OCI-M2 (cell line): Measurements from ENCODE around the gene MAP2K3.
"Not testable (repeated sequence)": the region's sequence is repeated elsewhere in the genome, so short reads cannot be mapped to it uniquely, and the experiment has no call there.

Experiments used
- DNase-seq: peaks from one replicate; lab custom pipeline; 2025; ENCODE audit not compliant: unreplicated experiment; lab: John Stamatoyannopoulos, UW

MAP2K3 gene

DNA sequence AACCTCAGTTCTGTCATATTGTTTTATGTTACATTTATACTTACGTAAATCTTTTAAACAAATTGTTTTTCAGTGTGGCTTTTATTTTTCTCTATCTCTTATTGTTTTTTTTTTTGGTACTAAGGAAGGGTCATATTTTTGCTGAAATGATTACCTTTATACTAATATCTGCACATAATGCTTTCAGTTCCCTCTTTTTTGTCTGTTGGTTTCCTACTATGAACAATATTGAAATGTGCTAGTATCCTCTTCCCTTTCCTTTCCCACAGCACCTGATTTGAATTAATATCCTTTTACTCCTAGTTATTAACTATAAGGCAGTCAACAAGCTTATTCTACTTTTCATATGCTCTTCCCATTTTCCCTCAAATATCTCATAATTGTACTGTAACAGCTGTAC, 43.4 kb downstream of the MAP2K3 start:
- DNase-seq: not testable (repeated sequence)

DNA sequence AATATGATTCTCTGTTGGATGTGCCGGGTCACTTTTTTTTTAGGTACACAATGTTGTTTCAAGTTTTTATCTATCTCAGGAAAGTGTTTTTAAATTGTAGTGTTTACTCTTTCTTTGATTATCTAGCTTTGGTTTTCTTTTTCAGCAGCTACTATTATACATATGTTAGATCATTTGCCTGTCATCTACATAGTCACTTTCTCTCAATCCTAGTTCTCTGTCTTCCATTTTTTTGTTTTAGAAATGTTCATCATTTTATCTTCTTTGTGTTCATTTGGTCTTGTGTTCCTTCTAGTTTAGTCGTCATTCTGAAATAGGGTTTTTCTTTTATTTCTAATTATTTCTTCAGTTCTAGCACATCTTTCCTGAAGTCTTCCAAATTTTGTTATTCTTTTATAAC, 44.3 kb downstream of the MAP2K3 start:
- not testable (repeated sequence) for DNase-seq

DNA sequence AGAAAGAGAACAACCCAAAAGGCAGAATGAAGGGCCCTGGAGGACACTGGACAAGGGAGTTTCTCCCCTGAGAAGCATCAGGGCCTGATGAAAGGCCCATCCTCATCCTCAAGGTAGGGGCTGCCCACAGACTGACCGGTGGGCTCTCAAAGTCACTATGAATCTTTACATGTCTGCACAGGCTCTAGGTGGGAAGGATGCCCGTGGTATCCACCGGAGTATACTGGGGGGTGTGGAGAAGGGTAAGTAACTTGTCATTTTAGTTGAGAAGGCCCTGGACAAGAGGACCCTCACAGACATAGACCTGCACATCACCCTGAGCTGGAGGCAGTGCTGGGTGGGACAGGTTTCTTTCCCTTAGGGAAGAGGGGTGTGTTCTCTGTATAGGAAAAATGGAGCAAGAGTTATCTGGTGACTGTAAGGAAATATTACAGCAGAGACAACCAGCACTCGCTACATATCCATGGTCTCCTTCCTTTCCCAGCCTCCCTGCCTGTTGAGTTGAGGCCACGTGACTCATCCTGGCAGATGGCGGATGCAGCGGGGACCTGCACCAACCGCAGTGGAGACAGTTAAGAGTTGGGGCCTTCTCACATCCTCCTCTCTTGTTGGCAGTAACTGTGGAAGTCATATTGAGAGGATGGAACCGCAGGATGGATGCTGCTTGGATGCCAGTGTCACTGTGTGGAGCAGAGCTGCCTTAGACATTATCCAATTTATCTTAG, 46.1 kb downstream of the MAP2K3 start:
- no peak for DNase-seq

DNA sequence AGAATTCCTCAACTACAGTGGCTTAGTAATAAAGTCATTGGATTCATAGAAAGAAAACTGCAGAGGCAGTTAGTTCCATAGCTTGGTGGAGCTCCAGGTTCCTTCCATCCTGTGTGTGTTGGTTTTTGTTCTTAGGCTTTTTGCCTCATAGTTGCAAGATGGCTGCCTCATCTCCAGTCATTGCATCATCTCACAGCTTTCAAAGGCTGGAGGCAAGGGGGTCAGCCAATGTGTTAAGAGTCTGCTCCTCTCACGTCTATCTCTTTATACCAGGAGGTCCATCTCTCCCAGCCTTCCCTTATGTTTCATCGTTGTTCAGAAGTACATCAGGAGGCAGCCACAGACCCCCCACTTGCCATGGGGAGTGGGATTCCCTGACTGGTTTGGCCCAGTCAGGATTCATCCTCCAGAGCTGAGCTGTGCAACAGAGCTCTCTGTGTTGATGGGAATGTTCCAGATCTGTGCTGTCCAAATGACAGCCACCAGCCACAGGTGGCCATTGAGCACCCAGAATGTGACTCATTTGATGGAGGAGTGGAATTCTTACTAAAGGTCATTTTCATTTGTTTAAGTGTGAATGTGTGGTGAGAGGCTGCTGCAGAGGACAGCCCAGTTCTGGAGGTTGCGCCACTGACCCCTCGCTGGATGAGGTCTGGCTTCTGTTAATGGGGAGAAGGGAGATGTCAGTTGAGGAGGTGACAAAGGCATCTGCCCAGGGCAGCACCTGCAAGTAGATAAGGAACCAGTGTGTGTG, 52.2 kb downstream of the MAP2K3 start:
- not testable (repeated sequence) for DNase-seq

DNA sequence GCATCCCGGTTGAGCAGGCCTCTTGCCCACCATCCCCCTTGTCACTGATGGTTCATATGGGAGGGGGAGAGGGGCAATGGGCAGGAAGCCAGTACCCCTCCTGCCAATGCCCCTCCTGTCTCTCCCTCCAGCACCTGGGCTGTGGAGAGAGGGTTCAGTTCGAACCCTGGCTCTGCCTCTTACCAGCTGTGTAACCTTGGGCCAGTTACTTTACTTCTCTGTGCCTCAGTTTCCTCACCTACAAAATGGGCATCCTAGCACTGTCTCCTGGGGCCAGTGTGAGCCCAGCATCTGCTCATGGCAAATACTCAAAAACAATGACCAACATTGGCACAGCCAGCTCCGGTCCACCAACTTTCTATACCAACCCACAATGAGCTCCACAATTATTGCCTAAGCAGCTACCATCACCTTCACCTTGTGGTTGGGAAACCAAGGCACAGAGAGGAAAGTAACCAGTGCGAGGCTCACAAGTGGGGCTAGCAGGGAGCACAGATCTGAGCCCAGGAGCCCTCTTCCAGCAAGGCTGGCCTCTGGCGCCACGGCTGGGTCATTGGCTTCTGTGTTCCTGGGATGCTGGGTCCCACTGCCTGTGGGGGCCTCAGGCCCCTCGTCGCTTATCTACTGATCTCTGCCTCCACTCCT, 53.6 kb downstream of the MAP2K3 start:
- not testable (repeated sequence) for DNase-seq

DNA sequence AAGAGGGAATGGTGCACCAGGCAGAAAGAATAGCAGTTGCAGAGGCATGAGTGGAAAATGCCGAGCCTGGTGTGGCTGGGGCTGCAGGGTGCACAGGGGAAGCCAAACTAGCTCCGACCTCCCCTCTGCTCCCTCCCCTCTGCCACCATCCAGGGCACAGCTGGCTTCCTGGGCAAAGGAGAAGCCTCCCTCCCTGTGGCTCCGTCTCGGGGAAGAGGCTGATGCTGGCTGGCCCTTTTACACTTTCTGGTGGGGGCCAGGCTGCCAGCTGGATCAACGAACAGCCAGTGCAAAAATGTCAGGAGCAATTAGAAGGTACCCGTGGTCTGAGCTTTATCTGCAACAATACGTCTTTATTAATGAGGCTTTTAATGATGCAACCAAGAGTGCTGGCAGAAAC, 54.5 kb downstream of the MAP2K3 start:
- no peak for DNase-seq

DNA sequence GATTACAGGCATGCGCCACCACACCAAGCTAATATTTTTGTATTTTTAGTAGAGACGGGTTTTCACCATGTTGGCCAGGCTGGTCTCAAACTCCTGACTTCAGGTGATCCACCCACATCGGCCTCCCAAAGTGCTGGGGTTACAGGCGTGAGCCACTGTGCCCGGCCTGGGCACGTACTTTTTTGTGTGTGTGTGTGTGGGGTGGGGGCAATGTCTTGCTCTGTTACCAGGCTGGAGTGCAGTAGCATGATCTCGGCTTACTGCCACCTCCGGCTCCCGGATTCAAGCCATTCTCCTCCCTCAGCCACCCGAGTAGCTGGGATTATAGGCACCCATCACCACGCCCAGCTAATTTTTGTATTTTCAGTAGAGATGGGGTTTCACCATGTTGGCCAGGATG, 55.1 kb downstream of the MAP2K3 start:
- DNase-seq: not testable (repeated sequence)

DNA sequence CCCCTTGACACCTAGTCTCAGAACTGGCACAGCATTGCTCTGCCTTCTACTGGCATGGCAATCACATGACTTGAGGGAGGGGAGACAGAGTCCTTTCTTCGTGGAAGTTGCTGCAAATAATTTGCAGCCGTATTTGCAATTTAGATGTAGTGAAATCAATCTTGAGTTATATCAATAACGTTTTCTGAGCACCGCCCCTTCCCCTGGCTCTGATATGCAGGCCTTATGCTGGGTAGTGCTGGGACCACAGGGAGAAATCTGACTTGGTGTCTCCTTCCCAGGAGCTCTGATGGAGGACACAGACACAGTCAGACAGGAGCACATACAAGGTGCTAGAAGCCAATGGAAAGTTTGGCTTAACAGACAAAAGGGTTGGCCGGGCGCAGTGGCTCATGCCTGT, 55.9 kb downstream of the MAP2K3 start:
- not testable (repeated sequence) for DNase-seq

DNA sequence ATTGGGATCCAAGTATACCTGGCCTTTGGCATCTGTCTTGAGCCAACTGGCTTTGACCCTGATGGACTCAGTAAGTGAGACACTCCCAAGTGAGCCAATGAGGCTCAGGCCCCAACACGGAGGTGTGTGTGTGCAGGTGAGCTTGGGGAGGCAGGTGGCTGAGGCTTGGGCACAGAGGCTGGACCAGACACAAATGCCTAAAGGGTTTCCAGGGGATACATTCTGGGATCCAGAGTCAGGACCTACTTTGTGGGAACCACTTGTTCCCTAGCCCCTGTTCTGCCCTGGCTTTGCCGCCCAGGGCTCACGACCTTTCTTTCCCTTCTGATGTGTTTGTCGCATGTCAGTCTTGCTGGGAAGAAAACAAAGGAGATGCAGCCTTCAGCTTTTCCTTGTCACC, 56.8 kb downstream of the MAP2K3 start:
- DNase-seq: not testable (repeated sequence)

DNA sequence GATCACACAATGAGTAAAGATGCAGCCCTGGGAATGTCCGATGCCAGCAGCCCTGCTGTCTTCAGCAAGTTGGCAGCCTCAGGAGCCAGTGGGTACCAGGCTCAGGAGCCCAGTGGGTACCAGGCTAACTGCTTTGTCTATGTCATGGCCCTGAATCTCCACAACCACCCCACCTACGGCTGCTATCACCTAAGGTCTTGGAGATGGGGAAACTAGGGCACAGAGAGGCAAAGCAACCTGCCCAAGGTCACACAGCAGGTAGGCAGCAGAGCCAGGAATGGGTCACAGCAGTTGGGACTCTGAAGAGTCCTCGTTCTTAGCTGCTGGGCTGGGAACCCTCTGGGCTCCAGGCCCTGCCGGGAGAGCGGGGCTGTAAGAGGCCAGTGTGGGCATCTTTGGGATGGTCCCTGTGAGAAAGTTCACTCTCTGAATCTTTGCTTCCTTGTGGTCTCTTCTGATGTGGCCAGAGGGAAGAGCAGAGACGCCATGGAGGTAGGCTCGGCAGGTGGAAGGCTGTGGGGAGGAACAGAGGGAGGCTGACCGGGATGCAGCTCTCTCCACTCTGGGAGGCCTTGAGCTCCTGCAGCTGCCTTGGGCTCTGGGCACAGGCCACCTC, 57.5 kb downstream of the MAP2K3 start:
- not testable (repeated sequence) for DNase-seq

DNA sequence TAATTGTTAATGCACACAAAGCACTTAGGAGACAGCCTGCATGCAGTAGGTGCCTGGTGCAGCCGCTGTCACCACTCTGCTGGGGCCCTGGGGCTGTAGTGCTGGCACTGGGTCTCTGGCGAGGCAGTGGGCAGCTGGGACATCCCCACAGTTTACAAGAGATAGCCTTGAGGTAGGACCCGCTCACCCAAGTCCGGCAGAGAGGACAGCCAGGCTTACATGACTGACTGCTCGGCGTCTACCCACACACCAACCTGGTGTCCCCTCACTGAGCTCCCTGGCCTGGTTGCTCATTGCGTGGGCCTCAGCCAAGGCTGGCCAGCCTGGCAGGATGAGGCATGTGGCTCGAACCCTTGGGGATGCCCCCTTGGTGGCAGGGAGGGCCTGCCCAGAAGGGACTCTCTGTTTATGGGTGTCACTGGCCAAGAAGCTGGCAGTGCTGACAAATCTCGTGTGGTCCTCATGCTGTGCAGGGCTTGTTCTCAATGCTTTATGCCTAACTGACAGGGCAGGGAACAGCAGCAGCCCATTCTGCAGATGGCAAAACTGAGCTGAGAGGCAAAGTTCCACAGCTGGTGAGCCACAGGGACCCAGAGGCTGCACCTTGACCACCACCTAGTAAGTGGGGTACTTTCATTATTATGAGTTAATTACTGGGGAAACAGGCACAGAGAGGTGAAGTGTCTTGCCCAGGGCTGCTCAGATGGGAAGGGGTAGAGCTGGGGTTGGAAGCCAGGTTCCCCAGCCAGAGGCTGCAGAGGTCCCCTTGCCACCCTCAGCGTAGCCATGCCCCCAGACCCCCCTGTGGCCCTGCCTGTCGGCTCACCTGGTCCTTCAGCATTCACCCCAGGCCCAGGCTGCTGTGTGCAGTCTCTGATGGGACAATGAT, 58.8 kb downstream of the MAP2K3 start:
- not testable (repeated sequence) for DNase-seq

DNA sequence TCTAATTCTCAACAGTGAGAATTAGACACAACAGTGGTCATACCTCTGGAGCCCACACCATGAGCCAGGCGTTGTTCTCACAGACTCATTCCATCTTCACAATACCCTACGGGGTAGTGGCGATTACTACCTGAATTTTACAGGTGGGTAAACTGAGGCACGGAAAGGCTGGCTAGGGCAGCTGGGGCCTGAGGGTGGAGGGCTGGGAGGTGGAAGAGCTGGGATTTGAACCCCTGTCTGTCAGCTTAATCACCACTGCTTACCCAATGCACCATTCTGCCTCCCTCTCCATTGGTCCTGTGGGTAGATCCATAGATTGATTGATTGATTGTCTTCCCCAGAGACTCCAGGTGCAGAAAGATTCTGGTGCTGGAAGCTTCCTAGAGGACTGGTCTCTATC, 60.3 kb downstream of the MAP2K3 start:
- DNase-seq: not testable (repeated sequence)

DNA sequence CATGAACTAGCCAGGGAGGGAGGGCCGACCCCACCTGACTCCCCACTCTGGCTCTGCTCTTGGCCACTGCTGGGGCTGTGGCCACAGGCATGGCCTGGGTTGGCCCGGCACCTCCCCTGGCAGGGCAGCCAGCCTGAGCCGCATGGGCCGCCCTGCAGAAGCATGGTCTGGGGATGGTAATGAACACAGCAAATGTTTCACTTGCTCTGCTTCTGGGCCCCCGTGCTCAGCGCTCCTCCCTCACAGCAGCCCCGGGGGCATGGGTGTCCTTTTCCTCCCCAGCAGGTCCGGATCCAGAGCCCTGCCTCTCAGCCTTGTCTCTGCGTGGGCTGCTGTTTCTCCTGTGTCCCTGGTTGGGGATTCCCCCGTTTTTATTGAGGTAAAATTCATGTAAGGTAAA, 60.7 kb downstream of the MAP2K3 start:
- no peak for DNase-seq

DNA sequence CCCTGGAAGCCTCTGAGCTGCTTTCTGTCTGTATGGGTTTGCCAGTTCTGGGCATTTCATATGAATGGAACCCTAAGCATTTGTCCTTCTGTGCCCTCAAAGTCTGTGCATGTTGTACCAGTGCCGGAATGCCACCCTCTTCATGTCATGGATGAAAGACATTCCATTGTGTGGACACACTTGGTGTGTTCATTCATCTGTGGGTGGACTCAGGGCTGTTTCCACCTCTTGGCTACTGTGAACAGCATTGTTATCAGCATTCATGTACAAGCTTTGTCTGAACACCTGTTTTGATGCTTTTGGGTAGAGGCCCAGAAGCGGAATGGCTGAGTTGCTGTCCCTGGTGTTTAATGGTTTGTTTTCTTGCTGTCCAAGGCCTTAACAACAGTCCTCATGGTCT, 61.6 kb downstream of the MAP2K3 start:
- DNase-seq: not testable (repeated sequence)

DNA sequence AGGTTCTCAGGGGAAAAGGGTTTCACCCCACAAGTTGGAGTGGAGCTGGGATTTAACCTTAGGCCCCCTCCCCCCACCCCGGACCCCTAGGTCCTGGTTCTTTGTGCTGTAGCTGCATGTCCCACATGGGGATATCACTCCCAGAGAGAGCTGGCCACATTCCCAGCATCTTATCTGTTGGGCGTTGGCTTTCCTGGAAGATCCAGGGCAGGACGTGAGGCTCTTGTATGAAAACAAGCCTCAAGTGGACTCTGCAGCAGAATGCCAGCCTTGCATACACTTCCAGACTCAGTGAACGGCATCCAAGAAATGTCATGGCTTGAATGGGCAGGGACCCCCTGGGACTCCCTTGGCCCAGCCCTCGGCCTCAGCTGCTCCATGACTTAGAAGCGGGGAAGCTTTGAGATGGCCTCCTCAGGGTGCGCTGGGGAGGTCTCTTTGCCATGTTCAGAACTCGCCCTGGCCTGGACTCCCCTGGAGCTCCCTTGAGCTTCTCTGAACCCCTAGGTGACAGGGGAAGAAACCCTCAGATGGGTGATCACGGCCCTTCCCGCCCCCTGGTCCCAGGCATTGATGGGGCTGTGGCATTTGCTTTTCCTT, 62.2 kb downstream of the MAP2K3 start:
- DNase-seq: not testable (repeated sequence)

DNA sequence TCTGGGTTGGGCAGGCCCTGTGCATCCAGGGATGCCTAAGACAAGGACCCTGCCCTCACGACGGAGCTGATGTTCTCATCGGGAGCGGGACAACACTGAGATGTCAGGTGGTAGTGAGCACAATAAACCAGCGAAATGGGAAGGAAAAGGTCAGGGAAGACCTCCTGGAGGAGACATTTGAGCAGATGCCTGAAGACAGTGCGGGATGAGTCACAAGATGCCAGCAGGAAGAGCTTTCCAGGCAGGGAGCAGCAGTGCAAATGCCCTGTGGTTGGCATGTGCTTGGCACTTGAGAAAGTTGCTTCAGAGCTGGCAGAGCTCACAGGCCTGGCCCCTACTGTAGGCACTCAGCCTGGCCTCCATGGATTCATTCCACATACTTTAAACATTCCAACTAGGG, 63.1 kb downstream of the MAP2K3 start:
- not testable (repeated sequence) for DNase-seq

DNA sequence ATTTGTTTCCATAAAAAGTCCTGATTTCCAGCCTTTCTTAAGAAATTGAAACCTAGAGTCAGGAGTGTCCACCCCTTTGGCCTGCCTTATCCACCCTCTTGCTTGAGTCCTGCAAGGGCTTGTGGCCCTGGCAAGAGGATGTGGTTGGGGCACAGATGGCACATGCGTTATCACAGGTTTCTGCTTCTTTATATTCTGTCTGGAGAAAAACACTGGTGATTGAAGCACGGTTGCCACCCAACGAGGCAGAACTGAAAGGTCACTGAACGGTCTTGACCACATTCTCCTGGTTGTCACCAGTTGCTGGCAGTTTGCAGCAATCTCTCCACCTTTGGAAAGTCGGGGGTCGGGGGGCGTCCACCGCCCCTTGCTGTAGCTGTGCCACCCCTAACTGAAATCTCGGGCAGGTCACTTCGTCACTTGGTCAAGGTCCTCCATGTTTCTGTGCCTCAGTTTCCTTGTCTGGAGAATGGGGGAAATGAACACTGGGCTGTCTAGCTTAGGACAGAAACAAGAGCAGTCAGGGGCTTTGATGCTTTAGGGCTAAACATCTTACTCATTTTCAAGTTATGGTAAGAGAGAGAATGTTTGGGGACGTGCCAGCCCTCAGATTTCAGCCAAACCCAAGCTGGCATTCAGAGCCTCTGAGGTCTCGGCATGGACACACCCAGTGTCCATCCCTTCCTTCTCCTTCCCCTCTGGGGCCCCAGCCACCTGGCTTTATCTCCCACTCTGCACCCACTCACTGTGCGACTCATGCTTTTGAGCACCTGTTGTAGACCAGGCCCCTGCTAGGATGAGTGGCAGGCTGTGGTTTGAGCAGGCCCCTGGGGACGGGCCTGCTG, 63.8 kb downstream of the MAP2K3 start:
- not testable (repeated sequence) for DNase-seq

DNA sequence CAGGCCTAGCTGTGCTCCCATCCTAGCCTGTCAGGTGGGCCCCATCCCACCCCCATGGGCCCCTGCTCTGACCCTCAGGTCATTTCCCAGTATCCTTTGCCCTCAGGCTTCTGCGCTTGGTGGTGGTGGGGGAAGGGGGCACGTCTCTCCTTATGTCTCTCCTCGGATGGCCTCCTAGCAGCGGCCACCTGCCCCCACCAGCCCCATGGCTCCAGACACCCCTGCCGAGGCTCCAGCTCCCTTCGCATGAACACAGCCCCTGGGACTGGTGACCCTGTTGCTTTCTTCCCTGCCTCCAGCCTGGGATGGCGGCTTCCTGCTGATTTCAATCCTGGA, 64.4 kb downstream of the MAP2K3 start:
- not testable (repeated sequence) for DNase-seq

DNA sequence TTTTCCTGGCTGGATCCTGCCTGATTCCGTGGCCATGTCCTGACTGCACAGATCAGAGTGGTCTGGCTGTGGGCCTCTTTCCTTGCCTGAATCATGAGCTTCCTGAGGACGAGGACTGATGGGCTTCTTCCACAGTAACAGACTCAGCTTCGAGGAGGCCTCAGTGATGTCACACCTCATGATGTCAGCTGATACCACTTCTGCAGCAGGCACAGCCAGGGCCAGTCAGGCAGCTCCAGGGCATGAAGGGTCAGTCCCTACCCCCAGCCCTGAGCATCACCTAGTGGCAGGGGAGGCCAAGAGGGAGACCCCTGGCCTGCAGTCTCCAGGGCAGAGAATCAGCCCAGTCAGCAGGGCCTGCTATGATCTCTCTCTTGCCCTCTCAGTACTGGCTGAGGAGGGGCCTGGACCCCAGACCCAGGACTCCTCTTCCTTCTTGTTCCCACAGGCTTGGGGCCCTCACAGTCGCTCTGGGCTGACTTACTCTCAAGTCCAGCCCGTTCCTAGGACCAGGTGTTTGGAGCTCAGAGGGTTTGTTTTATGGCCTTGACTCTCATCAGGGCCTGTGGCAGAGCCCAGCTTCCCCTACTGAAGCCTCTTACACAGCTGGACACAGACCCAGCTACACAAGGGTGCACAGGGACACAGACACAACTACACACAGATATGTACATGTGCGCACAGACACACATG, 65.0 kb downstream of the MAP2K3 start:
- DNase-seq: not testable (repeated sequence)
